Measurements from ENCODE around the gene CNTN6.
"Not testable (repeated sequence)": the region's sequence is repeated elsewhere in the genome, so short reads cannot be mapped to it uniquely, and the experiment has no call there.

The CNTN6 gene

GRCh38 chr3:1287815-1288214 lies 195.0 kb downstream of the CNTN6 start:
- DNase-seq, result no peak

- DNase-seq, result no peak
Measured at GRCh38 chr3:1288805-1289494, 196.1 kb downstream of the CNTN6 start.

- DNase-seq, result no peak
Measured at GRCh38 chr3:1292571-1293071, 199.8 kb downstream of the CNTN6 start.

DNA sequence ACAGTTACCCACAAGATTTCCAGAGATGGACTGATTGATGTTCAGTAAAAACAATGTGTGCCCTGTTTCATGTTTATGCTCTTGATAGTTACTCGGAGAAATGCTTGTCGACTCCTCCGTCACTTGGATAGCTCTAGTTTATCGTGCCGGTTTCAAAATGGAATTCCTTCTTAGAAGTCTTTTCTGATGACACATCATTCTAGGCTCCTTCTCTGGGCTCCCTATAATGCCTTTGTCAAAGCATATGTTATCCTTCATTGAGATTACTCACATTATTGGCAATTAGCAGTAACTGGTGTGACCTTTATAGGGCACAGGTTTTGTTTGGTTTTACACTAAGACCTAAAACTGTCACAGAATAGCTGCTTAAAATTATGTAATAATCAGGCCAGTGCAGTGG lies 201.8 kb downstream of the CNTN6 start:
- DNase-seq, result no peak

DNA sequence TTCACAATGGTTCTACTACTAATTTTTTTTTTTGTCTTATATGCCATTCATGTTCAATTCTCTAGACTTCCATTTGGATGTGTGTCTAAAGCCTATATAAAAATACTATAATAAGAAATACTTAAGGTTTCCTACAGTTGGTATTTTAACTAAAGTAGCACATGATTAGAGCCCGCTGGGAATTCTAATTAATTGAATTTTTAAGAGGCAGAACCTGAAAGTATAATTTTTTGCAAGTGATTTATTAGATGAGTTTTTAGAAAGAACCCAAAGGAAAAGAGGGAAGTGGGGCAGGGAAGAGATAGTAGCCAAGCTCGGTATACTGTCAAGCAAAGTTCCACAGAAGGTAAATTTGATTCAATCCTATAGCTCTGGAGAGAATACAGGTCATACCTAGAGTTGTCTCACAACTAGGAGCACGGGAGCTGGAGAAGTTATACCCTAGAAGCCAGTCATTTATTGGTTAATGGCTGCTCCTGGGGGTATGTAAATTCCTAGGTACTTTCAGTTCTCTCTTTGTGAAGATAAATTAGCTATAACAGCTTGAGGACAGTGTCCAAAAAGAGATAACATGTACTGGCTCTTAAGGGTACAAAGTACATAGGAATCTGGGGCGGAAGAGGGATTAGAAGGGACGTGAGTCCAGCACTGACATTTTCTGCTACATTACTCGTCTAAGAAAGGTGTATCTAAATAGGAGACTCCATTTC lies 225.6 kb downstream of the CNTN6 start:
- no peak for DNase-seq

DNA sequence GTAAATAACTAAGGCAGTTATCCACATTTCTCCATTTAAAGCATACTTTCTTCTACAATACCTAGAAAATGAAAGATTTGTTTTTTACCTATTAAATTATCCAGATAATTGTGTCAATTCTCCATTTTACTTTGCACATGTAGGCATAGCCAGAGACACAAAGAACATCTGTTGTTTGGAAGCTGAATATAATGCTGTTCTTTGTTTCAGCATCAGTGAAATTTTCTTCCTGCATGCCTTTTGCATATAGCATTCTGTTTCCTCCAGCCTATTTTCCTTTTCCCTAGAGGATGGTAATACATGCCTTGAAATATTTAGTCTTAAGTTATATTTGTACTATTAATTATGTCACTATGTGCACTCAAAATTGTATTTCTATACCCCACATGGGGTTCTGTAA lies 233.7 kb downstream of the CNTN6 start:
- DNase-seq, result no peak

- no peak for DNase-seq
Measured at GRCh38 chr3:1330107-1330506, 237.3 kb downstream of the CNTN6 start.

DNA sequence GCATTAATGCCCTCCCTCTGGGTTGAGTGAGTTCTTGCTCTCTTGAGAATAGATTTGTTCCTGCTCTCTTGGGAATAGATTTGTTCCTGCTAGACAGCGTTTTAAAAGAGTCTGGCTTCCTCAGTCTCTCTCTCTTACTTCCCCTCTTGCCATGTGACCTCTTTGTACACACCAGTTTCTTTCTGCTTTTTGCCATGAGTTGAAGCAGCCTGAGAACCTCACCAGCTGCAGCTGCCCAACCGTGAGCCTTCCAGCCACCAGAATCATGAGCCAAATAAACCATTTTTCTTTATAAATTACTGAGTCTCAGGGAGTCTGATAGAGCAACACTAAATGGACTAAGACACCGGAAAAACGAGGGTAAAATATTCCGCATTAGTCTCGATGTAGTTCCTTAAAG lies 253.6 kb downstream of the CNTN6 start:
- no peak for DNase-seq

GRCh38 chr3:1348547-1348946 lies 255.7 kb downstream of the CNTN6 start:
- DNase-seq, result no peak

GRCh38 chr3:1350885-1351284 lies 258.1 kb downstream of the CNTN6 start:
- no peak for DNase-seq

DNA sequence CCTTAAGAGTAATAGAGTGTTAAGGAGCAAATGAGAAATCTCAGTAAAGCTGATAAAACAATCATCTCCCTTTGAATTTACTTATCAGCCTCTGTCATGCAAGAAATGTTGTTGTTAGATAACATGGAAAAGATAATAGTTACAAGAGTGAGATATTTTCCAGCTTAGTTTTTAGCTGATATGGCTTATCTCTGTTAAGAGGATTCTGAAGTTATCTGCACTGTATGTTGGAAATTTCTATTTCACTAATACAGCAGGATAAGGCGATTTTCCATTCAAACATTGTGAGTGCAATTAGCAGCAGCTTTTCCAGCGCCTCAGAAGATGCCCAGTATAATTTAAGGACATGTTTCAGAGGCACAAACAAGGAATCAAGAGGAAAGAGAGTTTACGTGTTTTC lies 262.9 kb downstream of the CNTN6 start:
- DNase-seq, result no peak

GRCh38 chr3:1356101-1356500 lies 263.3 kb downstream of the CNTN6 start:
- no peak for DNase-seq

DNA sequence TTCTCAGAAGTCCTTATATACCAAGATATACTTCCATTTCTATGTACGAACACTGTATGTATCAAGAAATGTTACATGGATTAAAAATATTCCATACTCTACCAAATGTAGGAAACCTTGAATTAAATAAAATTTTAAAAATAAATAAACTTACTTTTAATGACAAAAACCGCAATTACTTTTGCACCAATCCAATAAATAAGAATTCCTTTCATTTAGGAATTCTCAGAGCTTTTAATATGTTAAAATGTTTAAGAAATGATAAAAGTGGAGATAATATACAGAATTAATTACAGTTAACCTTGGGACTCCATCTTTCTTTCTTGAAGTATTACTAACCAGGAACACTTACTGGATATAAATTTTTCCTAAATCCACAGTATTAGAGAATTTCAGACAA lies 272.7 kb downstream of the CNTN6 start:
- no peak for DNase-seq

DNA sequence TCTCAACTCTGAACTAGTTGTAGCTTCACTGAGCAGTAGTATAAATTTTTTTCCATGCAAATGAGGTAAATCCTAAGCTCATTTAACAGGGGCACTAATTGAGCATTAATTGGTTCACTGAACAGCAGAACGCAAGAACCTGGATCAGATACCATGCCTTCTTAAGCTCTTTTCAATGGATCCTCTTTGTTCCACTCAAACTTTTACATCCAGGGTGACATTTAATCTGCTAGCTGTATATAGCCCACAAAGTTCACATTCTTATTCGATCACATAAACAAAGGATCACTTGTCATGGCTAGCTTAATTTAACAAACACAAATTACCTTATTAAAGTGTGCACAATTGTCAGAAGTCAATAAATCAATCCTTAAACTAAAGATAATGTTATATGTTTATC lies 281.6 kb downstream of the CNTN6 start:
- DNase-seq, result no peak

DNA sequence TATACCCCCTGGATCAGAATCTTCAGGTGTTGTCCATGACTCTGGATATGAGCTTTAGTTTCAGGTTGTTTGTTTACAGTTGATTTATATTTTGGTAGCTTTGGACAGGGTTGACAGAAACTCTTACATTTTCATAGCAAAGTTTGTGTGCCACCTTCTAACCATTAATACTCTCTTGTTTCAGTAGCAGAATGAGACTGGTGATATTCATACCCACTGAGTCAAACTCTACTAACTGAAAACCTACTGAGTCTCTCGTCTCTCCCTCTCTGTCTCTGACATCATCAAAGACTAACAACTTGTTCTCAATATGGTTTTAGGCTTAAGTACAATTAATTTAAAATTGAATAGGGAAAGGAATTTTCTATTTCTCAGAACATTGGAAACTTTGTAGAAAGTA lies 282.3 kb downstream of the CNTN6 start:
- no peak for DNase-seq

GRCh38 chr3:1380926-1381646 lies 288.3 kb downstream of the CNTN6 start:
- DNase-seq, result no peak

DNA sequence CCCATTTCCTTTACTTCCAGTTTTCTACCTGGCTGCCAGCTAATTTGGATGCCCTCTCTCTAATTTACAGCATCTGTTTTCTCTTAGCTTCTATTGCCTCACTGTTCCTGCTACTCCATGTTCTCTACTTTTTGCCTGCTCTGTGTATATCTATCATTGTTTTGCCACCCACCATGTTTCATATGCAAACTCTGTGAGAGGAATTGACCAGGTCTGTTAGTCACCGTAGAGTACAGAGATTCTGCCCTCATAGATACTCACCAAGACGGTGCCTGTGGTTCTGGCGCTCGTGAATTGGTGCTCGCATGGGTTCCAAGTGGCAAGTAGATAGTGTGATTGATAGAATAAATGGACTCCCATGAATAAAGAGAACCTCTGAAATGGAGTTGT lies 288.8 kb downstream of the CNTN6 start:
- no peak for DNase-seq

DNA sequence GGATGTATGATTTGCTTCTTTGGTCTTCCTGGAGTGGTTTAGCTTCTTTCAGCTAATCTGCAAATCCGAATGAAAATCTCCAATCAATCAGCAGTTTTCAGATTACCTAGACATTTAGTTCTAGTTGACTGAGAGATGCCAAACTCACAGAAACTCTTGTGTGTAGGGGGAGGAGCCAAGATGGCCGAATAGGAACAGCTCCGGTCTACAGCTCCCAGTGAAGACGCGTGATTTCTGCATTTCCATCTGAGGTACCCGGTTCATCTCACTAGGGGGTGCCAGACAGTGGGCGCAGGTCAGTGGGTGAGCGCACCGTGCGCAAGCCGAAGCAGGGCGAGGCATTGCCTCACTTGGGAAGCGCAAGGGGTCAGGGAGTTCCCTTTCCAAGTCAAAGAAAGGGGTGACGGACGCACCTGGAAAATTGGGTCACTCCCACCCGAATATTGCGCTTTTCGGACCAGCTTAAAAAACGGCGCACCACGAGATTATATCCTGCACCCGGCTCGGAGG lies 294.6 kb downstream of the CNTN6 start:
- not testable (repeated sequence) for DNase-seq

DNA sequence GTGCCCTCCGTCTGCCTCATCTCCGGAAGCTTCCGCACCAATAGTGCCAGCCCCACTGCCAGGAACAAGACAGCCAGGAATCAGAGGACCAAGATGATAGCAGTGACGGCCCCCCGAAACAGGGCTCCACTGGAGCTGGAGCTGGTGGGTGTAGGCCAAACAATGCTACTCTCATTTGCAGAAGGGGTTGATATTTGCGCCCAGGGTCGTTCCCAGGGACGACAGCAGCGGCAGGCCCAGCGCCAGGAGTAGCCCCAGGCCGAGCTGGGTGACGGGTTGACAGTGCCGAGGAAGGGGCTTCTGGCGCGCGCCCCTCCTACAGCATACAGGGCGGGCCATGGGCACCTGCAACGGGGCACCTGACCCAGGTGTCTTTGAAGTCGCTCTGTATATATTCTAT lies 301.4 kb downstream of the CNTN6 start:
- no peak for DNase-seq

GRCh38 chr3:1400571-1400970 lies 307.7 kb downstream of the CNTN6 start:
- DNase-seq, result no peak

DNA sequence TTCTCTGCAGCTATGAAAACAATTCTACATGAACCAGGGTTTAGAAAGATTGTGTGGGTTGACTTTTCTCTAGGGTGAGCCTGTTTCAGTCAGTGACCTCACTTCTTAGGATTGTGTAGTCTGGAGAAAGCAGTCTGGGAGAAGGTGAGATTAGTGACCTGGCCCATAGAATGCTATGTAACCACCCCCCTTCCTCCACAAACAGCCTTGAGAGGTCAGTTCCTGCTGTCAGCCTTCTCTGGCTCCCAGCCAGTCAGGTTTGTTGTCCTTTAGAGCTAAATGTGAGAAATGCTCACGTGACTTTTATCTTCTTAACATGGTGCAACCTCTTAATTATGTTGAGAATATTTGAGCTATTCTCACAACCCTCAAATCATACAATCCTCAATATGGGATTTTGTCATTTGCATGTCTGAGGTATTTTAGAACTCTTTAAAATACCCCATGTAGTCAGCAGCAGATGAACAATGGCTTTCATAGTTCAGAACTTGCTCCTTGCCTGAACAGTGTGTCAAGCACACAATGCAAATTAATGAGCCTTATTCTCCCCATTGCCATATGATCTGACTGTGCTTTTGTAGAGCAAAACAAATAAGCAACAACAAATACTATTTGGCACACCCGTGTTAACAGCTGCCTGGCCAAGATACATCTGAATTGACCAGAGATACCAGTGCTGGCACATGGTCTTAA lies 311.6 kb downstream of the CNTN6 start:
- DNase-seq, result no peak

- DNase-seq, result no peak
Measured at GRCh38 chr3:1406250-1406649, 313.4 kb downstream of the CNTN6 start.

DNA sequence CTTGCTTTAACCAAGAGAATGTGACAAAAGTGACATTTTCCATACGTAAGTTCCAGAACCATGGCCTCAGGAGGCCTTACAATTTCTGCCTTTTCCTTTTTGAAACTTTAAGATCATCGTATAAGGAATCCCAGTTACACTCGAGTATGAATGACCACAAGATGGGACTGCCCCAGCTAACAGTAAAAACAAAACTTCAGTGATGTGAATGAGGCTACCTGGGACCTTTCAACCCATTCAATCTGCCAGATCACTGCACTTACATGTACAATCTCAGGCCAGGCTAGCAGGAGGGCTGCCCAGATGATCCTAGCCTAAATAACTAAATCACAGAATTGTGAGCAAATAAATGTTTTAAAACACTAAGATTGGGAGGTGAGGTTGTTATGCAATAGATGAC lies 328.8 kb downstream of the CNTN6 start:
- no peak for DNase-seq

All from right kidney (tissue), 1 donor.